Central memory CD4-positive, alpha-beta T cell (primary cell): Measurements from ENCODE around the gene HEATR1.
A peak's percentile ranks its signal among the peaks of the same experiment; 100 is the strongest.
"Not testable (repeated sequence)": the region's sequence is repeated elsewhere in the genome, so short reads cannot be mapped to it uniquely, and the experiment has no call there.

Source experiments
- DNase-seq: peaks from one replicate; pipeline ENCODE4 v3.0.0; 2022
- total RNA-seq, 3 experiments: gene quantifications; one replicate each; lab custom pipeline; 2026; lab: John Stamatoyannopoulos, UW

The HEATR1 gene
- total RNA-seq: 130 to 393 (median 166) reads per million in 3 experiments

- peak; percentile 83 for DNase-seq
These were observed at the start of gene HEATR1 for GRCh38 chr1:236603991-236604904. Gene HEATR1 (minus strand): TSS chr1:236604516. CDS start chr1:236604095, 421 bp downstream.

GRCh38 chr1:236645016-236645680, 40.8 kb upstream of the HEATR1 start:
- no peak for DNase-seq

- no peak for DNase-seq
These were observed 38.4 kb upstream of the HEATR1 start for GRCh38 chr1:236642763-236643162.

- no peak for DNase-seq
These were observed 35.4 kb upstream of the HEATR1 start for GRCh38 chr1:236639686-236640085.

GRCh38 chr1:236638945-236639344, 34.6 kb upstream of the HEATR1 start:
- no peak for DNase-seq

GRCh38 chr1:236636017-236636416, 31.7 kb upstream of the HEATR1 start:
- DNase-seq: no peak

- DNase-seq: no peak
These were observed 23.6 kb upstream of the HEATR1 start for GRCh38 chr1:236627727-236628408.

GRCh38 chr1:236623371-236624166, 19.3 kb upstream of the HEATR1 start:
- DNase-seq: no peak

GRCh38 chr1:236622407-236622806, 18.1 kb upstream of the HEATR1 start:
- no peak for DNase-seq

GRCh38 chr1:236619398-236619797, 15.1 kb upstream of the HEATR1 start:
- no peak for DNase-seq

- no peak for DNase-seq
These were observed 14.2 kb upstream of the HEATR1 start for GRCh38 chr1:236618507-236618906.

GRCh38 chr1:236615399-236616148, 11.3 kb upstream of the HEATR1 start:
- no peak for DNase-seq

- DNase-seq: no peak
These were observed 8.0 kb upstream of the HEATR1 start for GRCh38 chr1:236612349-236612748.

GRCh38 chr1:236608930-236609726, 4.8 kb upstream of the HEATR1 start:
- DNase-seq: no peak

GRCh38 chr1:236607597-236607996, 3.3 kb upstream of the HEATR1 start:
- not testable (repeated sequence) for DNase-seq

GRCh38 chr1:236604905-236605806, 840 bp upstream of the HEATR1 start:
- no peak for DNase-seq

GRCh38 chr1:236602171-236602570, 2.1 kb downstream of the HEATR1 start:
- DNase-seq: no peak

GRCh38 chr1:236590553-236591150, 13.7 kb downstream of the HEATR1 start:
- DNase-seq: no peak

- no peak for DNase-seq
These were observed 14.8 kb downstream of the HEATR1 start for GRCh38 chr1:236589531-236589930.
